Measurements from ENCODE around the gene SPTBN4.

SPTBN4 gene

DNA sequence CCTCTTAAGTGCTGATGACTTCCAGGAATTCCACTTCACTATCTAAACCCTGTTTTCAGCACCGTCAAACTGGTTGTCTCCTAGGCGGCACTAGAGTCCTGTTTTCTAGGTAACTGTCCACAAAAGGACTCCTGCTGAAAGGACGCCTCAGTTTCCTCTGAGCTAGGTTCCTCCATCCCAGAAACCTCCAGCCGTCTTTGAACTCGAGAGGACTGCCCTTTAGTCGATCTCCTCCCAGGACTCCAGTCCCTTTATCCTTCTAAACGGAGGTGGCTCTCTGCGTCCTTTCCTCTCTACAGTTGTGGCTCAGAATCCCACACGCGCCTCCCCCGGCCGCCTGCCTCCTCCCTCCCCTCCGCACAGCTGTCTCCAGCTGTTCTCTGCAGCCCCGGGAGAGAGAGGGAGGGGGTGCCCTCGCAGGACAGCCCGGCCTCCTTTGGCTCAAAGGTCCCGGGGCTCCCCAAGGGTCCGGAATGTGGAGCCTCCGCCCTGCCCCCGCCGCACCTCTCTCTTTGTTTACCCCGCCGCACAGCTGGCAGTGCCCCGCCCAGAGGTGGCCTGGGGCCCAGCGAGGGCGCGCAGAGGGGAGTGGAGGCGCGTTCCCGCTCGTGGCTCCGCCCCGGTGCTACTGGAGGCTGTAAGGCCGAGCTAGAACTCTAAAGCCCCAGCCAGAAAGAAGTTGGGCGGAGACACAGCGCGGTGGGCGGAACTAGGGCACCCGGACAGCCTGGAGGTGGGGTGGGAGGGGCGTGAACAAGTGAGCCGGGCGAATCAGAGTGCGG is 136.8 kb downstream of the SPTBN4 start:
- DNase-seq (ENCODE audit: low spot score) = peak; percentile 92

GRCh38 chr19:40604171-40604646 is 137.4 kb downstream of the SPTBN4 start:
- DNase-seq (ENCODE audit: low spot score) = no peak

DNA sequence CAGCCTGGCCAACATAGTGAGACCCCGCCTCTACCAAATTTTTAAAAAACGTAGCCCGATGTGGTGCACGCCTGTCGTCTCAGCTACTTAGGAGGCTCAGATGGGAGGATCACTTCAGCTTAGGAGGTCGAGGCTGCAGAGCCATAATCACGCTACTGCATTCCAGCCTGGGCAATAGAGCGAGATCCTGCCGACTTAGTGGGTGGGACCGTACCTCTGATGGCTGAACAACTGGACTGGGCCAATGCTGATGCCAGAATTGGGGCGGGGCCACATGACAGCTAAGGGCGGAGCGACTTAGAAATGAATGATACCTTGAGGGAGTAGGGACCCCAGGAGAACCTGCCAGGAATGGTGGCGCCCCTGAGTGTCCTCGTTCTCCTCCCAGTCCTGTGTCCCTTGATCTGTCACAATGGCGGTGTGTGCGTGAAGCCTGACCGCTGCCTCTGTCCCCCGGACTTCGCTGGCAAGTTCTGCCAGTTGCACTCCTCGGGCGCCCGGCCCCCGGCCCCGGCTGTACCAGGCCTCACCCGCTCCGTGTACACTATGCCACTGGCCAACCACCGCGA is 137.9 kb downstream of the SPTBN4 start:
- DNase-seq (ENCODE audit: low spot score) = no peak

DNA sequence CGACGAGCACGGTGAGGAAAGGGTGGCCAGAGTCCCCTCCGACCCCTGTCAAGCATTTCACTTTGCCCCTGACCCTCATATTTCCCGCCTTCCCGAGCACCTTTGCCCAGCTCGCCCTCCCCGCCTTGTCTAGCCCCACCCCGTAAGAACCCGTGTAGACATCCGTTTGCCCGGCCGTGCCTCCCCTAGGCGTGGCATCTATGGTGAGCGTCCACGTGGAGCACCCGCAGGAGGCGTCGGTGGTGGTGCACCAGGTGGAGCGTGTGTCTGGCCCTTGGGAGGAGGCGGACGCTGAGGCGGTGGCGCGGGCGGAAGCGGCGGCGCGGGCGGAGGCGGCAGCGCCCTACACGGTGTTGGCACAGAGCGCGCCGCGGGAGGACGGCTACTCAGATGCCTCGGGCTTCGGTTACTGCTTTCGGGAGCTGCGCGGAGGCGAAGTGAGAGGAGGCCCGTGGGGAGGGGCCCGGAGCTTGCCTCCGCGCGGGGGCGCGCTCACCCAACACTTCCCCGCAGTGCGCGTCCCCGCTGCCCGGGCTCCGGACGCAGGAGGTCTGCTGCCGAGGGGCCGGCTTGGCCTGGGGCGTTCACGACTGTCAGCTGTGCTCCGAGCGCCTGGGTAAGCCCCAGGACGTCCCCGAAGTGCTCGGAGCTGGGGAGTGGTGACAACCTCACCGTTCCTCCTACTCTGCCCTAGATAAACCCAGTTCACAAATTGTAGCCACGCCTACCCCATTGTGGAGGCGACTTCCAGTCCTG is 138.6 kb downstream of the SPTBN4 start:
- peak; percentile 56 for DNase-seq (ENCODE audit: low spot score)

GRCh38 chr19:40607311-40608239 is 140.8 kb downstream of the SPTBN4 start:
- no peak for DNase-seq (ENCODE audit: low spot score)

DNA sequence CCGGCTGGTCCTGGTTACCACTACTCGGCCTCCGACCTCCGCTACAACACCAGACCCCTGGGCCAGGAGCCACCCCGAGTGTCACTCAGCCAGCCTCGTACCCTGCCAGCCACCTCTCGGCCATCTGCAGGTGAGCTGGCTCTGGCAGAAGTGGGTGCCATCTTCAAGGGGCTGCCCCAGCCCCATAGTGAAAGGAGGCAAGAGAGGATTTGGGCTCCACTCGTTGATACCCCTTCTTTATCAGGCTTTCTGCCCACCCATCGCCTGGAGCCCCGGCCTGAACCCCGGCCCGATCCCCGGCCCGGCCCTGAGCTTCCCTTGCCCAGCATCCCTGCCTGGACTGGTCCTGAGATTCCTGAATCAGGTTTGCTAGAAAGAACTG is 141.4 kb downstream of the SPTBN4 start:
- DNase-seq (ENCODE audit: low spot score) = no peak

DNA sequence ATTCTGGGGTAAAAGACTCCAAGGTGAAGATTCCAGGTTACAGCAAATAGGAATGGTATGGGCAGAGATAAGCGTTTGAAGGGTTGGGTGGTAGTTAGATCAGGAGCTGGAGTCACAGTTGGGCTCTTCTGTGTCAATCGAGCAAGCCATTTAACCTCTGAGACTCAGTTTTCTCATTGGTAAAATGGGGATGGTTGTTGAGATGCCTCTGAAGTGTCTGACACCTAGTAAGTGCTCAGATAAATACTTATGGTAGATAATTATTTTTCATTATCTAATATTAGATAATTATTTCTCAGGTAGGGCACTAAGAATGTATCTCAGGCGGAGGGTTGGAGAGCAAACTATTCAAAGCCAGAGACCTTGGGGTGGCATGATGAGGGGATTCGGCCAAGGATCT is 142.2 kb downstream of the SPTBN4 start:
- no peak for DNase-seq (ENCODE audit: low spot score)

DNA sequence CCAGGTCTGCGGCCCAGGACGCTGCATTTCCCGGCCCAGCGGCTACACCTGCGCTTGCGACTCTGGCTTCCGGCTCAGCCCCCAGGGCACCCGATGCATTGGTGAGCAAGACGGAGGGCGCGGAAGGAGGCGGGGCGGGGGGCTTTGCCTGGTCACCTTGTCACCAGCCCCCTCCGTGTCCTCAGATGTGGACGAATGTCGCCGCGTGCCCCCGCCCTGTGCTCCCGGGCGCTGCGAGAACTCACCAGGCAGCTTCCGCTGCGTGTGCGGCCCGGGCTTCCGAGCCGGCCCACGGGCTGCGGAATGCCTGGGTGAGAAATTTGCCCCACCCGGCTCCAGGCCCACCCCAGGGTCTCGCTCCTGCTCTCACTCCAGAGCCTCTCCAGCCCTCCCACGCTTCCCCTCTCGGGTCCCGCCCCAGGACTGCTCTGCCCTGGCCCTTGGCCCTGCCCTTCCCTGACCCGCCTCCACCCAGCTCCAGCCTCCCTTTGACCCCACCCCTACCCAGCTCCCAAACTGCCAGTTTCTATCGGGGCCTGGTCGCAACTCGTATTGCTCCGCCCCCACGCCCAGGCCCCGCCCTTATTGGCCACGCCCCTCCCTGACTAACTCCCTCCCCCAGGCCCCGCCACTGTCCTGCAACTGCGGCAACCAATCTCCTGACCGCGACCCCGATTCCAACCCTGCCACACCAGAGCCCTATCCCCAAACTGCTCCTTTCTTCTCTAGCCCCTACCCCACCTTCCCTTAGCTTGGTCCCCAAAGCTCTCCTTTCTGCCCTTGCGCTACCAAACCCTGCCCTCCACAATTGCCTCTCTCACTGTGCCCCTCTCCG is 143.0 kb downstream of the SPTBN4 start:
- peak; percentile 80 for DNase-seq (ENCODE audit: low spot score)

DNA sequence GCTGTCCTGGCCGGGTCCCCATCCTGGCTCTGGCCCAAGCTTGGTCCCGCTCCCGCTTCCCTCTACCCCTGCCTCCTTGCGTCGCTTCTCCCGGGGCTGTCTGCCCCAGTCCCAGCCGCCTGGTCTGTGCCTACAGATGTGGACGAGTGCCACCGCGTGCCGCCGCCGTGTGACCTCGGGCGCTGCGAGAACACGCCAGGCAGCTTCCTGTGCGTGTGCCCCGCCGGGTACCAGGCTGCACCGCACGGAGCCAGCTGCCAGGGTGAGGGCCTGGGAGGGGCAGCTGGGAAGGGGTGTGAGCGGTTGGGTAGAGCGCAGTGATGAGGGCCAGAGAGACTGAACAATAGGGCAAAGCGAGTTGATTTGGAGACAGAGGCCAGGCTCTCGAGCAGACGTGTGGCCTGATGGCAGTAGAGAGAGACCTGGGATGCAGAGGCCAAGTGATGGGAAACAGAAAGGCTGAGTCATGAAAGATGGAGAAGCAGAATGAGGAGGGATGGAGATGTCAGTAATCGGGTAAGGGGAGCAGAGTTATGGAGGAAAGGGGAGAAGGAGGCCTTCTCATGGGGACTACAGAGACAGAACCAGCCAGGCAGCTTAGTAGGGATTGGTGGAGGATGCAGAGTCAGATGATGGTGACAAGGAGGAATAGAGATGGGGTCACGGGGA is 143.7 kb downstream of the SPTBN4 start:
- DNase-seq (ENCODE audit: low spot score) = peak; percentile 54

- no peak for DNase-seq (ENCODE audit: low spot score)
Measured at GRCh38 chr19:40611096-40611495, 144.3 kb downstream of the SPTBN4 start.

- DNase-seq (ENCODE audit: low spot score) = no peak
Measured at GRCh38 chr19:40611900-40612698, 145.3 kb downstream of the SPTBN4 start.

GRCh38 chr19:40612831-40613689 is 146.3 kb downstream of the SPTBN4 start:
- DNase-seq (ENCODE audit: low spot score) = no peak

DNA sequence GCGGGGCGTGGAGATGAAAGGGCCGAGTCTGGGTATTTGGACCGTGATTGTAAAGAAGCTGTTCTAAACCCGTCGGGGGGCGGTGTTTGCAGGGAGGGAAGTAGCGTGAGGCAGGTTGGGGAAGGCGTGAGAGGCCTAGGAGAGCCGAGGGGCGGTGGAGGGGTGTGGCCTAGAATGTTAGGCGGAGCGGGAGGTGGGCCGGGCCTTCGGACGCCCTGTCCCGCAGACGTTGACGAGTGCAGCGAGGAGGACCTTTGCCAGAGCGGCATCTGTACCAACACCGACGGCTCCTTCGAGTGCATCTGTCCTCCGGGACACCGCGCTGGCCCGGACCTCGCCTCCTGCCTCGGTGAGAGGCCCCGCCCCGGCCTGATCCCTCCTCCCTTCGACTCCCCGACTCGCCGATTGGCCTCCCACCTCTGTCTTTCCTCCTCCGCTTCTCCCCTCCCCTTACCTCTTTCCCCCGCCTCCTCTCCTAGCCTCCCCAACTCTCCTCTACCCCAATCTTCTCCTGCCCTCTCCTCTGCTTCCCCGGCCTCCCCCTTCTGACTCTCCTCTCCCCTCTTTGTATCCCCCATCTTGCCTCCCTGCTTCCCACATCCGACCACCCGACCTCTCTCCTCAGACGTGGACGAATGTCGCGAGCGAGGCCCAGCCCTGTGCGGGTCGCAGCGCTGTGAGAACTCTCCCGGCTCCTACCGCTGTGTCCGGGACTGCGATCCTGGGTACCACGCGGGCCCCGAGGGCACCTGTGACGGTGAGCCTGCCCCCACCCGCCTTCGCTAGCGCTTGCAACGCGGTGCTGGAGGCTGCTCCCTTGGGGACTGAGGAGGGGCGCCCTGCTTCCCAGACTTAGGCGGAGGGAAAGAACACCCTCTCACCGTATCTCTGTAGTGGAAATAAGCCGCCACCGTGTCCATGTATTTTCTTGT is 147.2 kb downstream of the SPTBN4 start:
- no peak for DNase-seq (ENCODE audit: low spot score)

GRCh38 chr19:40614622-40615411 is 148.0 kb downstream of the SPTBN4 start:
- no peak for DNase-seq (ENCODE audit: low spot score)

GRCh38 chr19:40616178-40616577 is 149.4 kb downstream of the SPTBN4 start:
- DNase-seq (ENCODE audit: low spot score) = no peak

- DNase-seq (ENCODE audit: low spot score) = no peak
Measured at GRCh38 chr19:40616941-40617340, 150.1 kb downstream of the SPTBN4 start.

DNA sequence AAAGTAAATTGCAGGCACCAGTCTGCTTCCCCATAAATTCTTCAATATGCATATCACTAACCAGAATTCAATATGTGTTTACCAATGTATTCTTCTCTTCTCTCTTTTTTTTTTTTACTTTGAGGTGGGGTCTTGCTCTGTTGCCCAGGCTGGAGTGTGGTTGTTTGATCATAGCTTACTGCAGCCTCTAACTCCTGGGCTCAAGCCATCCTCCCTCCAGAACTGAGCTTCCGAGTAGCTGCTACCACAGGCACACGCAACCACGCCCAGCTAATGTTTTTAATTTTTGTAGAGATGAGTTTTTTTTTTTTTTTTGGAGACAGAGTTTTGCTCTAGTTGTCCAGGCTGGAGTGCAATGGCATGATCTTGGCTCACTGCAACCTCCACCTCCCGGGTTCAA is 151.2 kb downstream of the SPTBN4 start:
- no peak for DNase-seq (ENCODE audit: low spot score)

Data from Ammon's horn (tissue), 1 donor.